Suprapubic skin (tissue), 3 donors: ENCODE results near the gene PEX10.

Experiments used
- POLR2A ChIP-seq, 2 donors: fragments of 450-650 bp; IDR thresholded peaks; one replicate each; pipeline ENCODE4 v1.6.1; 2017; ENCODE audit warnings: antibody characterized with exemption in 2 of 2, mild to moderate bottlenecking in 2 of 2, moderate library complexity in 2 of 2
- TF ChIP-seq, protein P1 (sequence below), 2 donors: fragments of 200-600 bp in 1 of 2; fragments of 450-650 bp in 1 of 2; sonication (generic) in 1 of 2; IDR thresholded peaks; one replicate each; pipeline ENCODE4 v1.5.1; 2016 to 2019; ENCODE audit warnings: antibody characterized with exemption in 2 of 2, mild to moderate bottlenecking in 1 of 2, moderate library complexity in 1 of 2

- no peak for TF ChIP-seq POLR2A (IDR thresholded peaks at IDR 0.05)
- TF ChIP-seq, protein P1, sequence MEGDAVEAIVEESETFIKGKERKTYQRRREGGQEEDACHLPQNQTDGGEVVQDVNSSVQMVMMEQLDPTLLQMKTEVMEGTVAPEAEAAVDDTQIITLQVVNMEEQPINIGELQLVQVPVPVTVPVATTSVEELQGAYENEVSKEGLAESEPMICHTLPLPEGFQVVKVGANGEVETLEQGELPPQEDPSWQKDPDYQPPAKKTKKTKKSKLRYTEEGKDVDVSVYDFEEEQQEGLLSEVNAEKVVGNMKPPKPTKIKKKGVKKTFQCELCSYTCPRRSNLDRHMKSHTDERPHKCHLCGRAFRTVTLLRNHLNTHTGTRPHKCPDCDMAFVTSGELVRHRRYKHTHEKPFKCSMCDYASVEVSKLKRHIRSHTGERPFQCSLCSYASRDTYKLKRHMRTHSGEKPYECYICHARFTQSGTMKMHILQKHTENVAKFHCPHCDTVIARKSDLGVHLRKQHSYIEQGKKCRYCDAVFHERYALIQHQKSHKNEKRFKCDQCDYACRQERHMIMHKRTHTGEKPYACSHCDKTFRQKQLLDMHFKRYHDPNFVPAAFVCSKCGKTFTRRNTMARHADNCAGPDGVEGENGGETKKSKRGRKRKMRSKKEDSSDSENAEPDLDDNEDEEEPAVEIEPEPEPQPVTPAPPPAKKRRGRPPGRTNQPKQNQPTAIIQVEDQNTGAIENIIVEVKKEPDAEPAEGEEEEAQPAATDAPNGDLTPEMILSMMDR (IDR thresholded peaks at IDR 0.05), result no peak
These were observed 4.9 kb upstream of the PEX10 start for GRCh38 chr1:2417083-2417832.
